Upper lobe of left lung (tissue), 6 donors: ENCODE measurements around the gene DYRK1A. TPM values are rescaled to one million over a fixed set of nuclear protein-coding genes. Genes with fewer than 3 reads are reported as not detected.
A peak's percentile ranks its signal among the peaks of the same experiment; 100 is the strongest.

Experiments used
- ATAC-seq, 2 donors: fragments of 200-7000 bp; cut with Tn5 transposase; one replicate each; pipeline ENCODE4 v1.9.1; 2022; ENCODE audit warnings: mild to moderate bottlenecking in 2 of 2, moderate library complexity in 2 of 2; ENCODE audit not compliant: low FRiP score in 2 of 2
- DNase-seq, 2 donors: peaks; one replicate each; pipeline ENCODE4 v3.0.0-alpha.2; 2019 to 2020
- H3K27ac ChIP-seq, 4 donors: fragments of 200-600 bp; sonication (generic); one replicate each; pipeline ENCODE4 v1.5.1; 2016 to 2019
- H3K27me3 ChIP-seq, 4 donors: fragments of 200-600 bp; sonication (generic); one replicate each; pipeline ENCODE4 v1.5.1; 2017 to 2019
- H3K36me3 ChIP-seq, 4 donors: fragments of 200-600 bp; sonication (generic); one replicate each; pipeline ENCODE4 v1.5.1; 2016 to 2019
- H3K4me1 ChIP-seq, 4 donors: fragments of 200-600 bp; sonication (generic); one replicate each; pipeline ENCODE4 v1.5.1; 2018 to 2019
- H3K4me3 ChIP-seq, 4 donors: fragments of 200-600 bp; sonication (generic); one replicate each; pipeline ENCODE4 v1.5.1; 2017 to 2019; ENCODE audit warnings: mild to moderate bottlenecking in 2 of 4, moderate library complexity in 1 of 4
- H3K9me3 ChIP-seq, 4 donors: fragments of 200-600 bp; sonication (generic); one replicate each; pipeline ENCODE4 v1.5.1; 2018 to 2019
- EP300 ChIP-seq, 4 donors: sonication (generic); formaldehyde crosslinking; IDR thresholded peaks; one replicate each; pipeline ENCODE4 v1.5.1; 2017; ENCODE audit warnings: antibody characterized with exemption in 4 of 4, control low read depth in 2 of 4
- POLR2A ChIP-seq, 4 donors: fragments of 450-650 bp; IDR thresholded peaks; one replicate each; pipeline ENCODE4 v1.5.1; 2016 to 2017; ENCODE audit warnings: antibody characterized with exemption in 4 of 4, mild to moderate bottlenecking in 2 of 4
- POLR2AphosphoS5 ChIP-seq, 2 donors: sonication (generic); formaldehyde crosslinking; IDR thresholded peaks; one replicate each; pipeline ENCODE4 v1.5.1; 2017; ENCODE audit warnings: antibody characterized with exemption in 2 of 2
- WGBS, 2 donors: methylation state at CpG; one replicate each; pipeline ENCODE4 v1.1.5; 2017 to 2018; 5-methylcytosine and 5-hydroxymethylcytosine counted together
- total RNA-seq, 6 donors: library from RNA; depleted of rRNA in 4 of 6; stranded (reverse); fragments of >200 nt in 4 of 6; gene quantifications; one replicate each; pipeline versions ENCODE4 v1.1.0 to v1.2.1, GENCODE V29; 2016 to 2021
- TF ChIP-seq, protein P1 (sequence below), 6 experiments: fragments of 450-650 bp in 4 of 6; fragments of 200-600 bp in 2 of 6; sonication (generic) in 2 of 6; IDR thresholded peaks; one replicate each; pipeline ENCODE4 v1.5.1; 2016 to 2019; ENCODE audit warnings: antibody characterized with exemption in 6 of 6
- donor health status: DM: no; HTN: no; CAD: no; lungs with moderate emphysema.
- donor health status: DM: no; HTN: yes; CAD: no; lungs with severe emphysema.

Gene DYRK1A
- total RNA-seq, 6 donors from 2014 or later = 64.1 to 116 (median 83.2) TPM

GRCh38 chr21:37407719-37408420, 41.3 kb downstream of the DYRK1A start:
- Histone ChIP-seq H3K4me1 (peaks cover 53 to 78% (median 59%) of the 10 kb centered on the region in 4 donors), H3K9me3 (no peaks in the 10 kb centered on the region), H3K27ac (no peak overlapping the region), H3K27me3 (no peaks in the 10 kb centered on the region), H3K4me3 (no peak overlapping the region), H3K36me3 (no peaks in the 10 kb centered on the region)
- DNase-seq (no peak), ATAC-seq (no peak)
- TF ChIP-seq POLR2A (IDR thresholded peaks at IDR 0.05) (no peak), POLR2AphosphoS5 (IDR thresholded peaks at IDR 0.05) (no peak), EP300 (IDR thresholded peaks at IDR 0.05) (no peak)
- TF ChIP-seq, protein P1, sequence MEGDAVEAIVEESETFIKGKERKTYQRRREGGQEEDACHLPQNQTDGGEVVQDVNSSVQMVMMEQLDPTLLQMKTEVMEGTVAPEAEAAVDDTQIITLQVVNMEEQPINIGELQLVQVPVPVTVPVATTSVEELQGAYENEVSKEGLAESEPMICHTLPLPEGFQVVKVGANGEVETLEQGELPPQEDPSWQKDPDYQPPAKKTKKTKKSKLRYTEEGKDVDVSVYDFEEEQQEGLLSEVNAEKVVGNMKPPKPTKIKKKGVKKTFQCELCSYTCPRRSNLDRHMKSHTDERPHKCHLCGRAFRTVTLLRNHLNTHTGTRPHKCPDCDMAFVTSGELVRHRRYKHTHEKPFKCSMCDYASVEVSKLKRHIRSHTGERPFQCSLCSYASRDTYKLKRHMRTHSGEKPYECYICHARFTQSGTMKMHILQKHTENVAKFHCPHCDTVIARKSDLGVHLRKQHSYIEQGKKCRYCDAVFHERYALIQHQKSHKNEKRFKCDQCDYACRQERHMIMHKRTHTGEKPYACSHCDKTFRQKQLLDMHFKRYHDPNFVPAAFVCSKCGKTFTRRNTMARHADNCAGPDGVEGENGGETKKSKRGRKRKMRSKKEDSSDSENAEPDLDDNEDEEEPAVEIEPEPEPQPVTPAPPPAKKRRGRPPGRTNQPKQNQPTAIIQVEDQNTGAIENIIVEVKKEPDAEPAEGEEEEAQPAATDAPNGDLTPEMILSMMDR (IDR thresholded peaks at IDR 0.05) = no peak
- WGBS, 2 donors = 42 to 55% methylated on average over 6 of the region's 6 CpGs

- Histone ChIP-seq H3K4me1 (peaks cover 57 to 85% (median 66%) of the 10 kb centered on the region in 4 donors), H3K27ac (no peak overlapping the region), H3K4me3 (no peak overlapping the region), H3K27me3 (no peaks in the 10 kb centered on the region), H3K36me3 (no peaks in the 10 kb centered on the region), H3K9me3 (no peaks in the 10 kb centered on the region)
- TF ChIP-seq, protein P1 (IDR thresholded peaks at IDR 0.05) = no peak
- no peak for TF ChIP-seq POLR2A (IDR thresholded peaks at IDR 0.05)
- TF ChIP-seq EP300 (IDR thresholded peaks at IDR 0.05) = no peak
- TF ChIP-seq POLR2AphosphoS5 (IDR thresholded peaks at IDR 0.05) = no peak
- DNase-seq (no peak), ATAC-seq (no peak)
- 95 to 100% methylated on average over 2 of the region's 2 CpGs for WGBS, 2 donors
These were observed 42.1 kb downstream of the DYRK1A start for GRCh38 chr21:37408464-37409193.

- TF ChIP-seq POLR2AphosphoS5 (IDR thresholded peaks at IDR 0.05) (no peak), EP300 (IDR thresholded peaks at IDR 0.05) (no peak), POLR2A (IDR thresholded peaks at IDR 0.05) (no peak)
- TF ChIP-seq, protein P1 (IDR thresholded peaks at IDR 0.05) = no peak
- H3K36me3 ChIP-seq = no peaks in the 10 kb centered on the region
- 89 to 92% methylated on average over 8 to 9 of the region's 9 CpGs for WGBS, 2 donors
- H3K4me3 ChIP-seq = no peak overlapping the region
- no peaks in the 10 kb centered on the region for H3K27me3 ChIP-seq
- peaks cover 59 to 85% (median 69%) of the 10 kb centered on the region in 4 donors for H3K4me1 ChIP-seq
- no peak overlapping the region for H3K27ac ChIP-seq
- DNase-seq (no peak), ATAC-seq (no peak)
- H3K9me3 ChIP-seq = no peaks in the 10 kb centered on the region
These were observed 44.1 kb downstream of the DYRK1A start for GRCh38 chr21:37410639-37411038.

DNA sequence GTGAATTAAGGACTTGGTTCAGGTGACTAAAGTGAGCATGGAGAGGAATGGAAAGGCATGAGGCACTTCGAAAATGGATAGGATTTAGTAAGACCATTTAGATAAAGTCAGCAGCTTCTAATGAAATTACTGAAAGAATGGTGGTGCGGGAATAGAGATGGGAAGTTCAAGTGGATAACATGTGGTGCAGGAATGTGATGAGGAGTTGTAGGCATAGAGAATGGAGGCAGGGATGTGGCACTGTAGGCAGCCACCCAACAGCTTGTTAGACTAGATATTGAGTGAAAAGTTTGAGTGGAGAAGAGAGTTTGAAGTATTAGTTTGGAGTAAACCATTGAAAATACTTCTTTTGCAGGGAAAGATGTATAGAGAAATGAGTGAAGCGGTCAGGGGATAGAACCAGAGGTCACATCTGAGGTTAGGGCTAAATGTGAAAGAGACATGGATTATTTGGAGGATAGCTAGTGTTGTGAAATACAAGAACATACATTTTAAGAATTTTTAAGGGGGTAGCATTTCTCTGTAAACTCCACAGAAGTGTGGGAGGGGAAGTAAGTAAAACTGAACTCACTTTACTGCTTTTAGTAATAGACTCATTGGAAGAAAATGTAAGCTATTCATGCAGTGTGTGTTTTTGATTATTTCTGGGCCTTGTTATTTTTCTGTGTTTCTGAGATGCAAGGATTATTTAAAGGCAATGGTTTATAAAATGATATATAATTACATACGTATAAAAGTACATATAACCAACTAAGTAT, 46.2 kb downstream of the DYRK1A start:
- no peak overlapping the region for H3K4me3 ChIP-seq
- H3K9me3 ChIP-seq = no peaks in the 10 kb centered on the region
- TF ChIP-seq POLR2A (IDR thresholded peaks at IDR 0.05) (no peak), POLR2AphosphoS5 (IDR thresholded peaks at IDR 0.05) (no peak), EP300 (IDR thresholded peaks at IDR 0.05) (no peak)
- TF ChIP-seq, protein P1 (IDR thresholded peaks at IDR 0.05) = no peak
- no peaks in the 10 kb centered on the region for H3K36me3 ChIP-seq
- H3K27me3 ChIP-seq = no peaks in the 10 kb centered on the region
- ATAC-seq (no peak), DNase-seq (no peak)
- peaks cover 43 to 82% (median 61%) of the 10 kb centered on the region in 4 donors for H3K4me1 ChIP-seq
- 70 to 76% methylated on average over 4 of the region's 4 CpGs for WGBS, 2 donors
- H3K27ac ChIP-seq = peak overlapping the region in 1 of 4 donors; percentile 23
